ENCODE measurements around the gene EXO1.
"Not testable (repeated sequence)": the region's sequence is repeated elsewhere in the genome, so short reads cannot be mapped to it uniquely, and the experiment has no call there.

EXO1 gene

DNA sequence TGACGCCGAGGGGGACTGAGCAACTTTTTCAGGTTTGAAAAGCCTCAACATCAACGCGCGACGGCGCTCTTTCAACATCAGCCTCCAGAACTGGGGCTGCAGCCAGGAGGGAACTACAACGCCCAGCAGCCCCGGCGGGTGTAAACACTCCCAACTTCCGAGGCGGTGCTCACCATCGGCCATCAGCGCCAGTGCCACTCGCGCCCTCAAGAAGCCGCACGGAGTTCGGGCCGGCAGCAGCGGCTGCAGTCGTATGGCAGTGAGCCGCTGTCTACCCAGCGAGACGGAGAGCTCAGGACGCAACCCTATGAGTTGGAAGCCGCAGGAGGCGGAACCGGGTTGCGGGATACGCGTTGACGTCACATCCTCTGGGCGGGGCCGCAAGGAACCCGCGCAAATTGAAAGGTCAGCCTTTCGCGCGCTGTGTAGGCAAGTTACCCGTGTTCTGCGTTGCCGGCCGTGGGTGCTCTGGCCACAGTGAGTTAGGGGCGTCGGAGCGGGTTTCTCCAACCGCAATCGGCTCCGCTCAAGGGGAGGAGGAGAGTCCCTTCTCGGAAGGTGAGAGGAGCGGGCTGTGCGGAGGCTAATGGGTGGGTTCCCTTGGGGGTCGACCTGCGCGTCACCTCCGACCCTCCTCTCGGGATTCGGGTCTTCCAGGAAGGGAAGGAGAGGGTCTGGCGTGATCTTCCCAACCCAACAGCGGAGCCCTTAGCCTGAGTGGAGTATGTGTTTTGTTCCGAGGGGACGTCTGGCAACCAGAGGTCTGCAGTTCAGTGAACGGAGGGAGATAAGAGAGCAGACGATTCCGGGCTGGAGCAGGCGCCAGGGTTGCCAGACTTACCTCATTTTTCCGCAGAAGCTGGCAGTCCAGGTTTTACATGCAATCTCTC lies at the start of gene EXO1:
Gene EXO1 (plus strand): TSS at position 409 of the 890 bp plus-strand sequence. CDS start 2,222 bp downstream, outside the sequence.
- peak; percentile 92 for DNase-seq

DNA sequence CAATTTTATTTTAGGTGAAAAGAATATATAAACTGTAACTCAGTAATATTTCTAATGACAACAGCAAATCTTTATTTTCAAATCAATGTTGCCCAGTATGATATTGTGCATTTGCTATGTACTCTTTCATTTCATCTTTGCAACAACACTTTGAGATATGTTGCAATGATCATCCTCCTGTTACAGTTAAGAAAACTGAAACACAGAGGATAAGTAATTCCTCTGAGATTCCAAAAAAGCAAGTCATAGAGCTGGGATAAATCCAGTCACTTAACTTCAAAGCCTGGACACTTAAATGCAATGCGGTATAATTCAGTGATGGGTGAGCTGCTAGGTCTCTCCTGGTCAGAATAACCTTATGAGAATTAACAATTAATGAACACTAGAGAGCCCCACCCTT lies 48.6 kb upstream of the EXO1 start:
- DNase-seq = no peak

DNA sequence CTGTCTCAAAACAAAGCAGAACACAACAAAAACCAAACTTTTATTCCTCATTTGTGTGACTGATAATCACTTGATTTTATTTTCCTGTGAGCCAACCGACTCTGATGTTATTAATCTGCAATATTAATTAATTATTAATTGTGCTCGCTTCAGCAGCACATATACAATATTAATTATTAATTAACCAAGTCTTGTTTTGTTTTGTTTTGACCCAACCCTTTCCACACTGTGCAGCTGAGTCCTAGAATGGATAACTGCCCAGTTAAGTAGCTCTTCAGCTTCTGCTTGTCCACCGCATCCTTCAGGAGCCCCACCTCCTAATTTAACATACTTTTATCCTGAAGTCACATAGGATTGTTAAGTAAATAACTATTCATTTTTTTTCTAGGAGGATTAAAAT lies 47.4 kb upstream of the EXO1 start:
- DNase-seq = no peak

DNA sequence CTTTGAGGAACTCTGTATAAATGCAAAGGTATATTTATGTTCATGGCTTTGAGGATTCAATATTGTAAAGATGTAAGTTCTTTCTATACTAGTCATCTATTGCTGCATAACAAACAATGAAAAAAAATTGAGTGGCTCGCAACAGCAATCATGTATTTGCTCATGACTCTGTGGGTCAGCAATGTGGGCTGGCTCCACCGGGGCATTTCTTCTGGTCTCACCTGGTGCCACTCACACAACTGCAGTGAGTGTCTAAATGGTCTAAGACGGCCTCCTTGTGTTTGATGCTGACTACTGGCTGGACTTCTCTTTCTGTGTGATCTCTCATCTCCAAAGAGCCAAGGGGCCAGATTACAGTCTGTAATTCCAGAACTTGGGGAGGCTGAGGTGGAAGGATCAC lies 45.1 kb upstream of the EXO1 start:
- DNase-seq = no peak

DNA sequence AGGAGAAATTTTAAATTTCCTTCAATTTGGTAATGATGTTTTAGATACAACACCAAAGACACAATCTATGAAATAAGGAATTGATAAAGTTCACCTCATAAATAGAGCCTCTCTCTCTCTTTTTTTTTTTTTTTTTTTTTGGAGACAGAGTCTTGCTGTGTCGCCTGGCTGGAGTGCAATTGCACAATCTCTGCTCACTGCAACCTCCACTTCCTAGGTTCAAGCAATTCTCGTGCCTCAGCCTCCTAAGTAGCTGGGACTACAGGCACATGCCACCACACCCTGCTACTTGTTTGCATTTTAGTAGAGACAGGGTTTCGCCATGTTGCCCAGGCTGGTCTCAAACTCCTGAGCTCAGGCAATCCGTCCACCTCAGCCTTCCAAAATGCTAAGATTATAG lies 43.3 kb upstream of the EXO1 start:
- not testable (repeated sequence) for DNase-seq

DNA sequence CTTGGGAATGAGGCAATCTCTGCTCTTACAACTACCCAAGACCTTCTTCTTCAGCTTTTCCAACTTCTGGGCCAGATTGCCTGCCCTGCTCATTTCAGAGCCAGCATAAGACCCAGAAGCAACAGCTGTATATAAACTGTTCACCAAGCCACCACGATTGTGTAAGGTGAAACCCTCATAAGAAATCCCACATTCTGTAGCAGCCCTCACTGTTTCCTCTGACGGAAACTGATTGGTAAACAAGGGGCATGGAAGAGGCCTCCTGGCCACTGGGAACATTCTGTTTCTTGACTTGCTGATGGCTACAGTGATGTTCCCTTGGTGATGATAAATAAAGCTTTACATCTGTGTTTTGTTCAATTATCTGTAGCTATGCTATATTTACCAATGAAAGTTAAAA lies 39.7 kb upstream of the EXO1 start:
- no peak for DNase-seq

DNA sequence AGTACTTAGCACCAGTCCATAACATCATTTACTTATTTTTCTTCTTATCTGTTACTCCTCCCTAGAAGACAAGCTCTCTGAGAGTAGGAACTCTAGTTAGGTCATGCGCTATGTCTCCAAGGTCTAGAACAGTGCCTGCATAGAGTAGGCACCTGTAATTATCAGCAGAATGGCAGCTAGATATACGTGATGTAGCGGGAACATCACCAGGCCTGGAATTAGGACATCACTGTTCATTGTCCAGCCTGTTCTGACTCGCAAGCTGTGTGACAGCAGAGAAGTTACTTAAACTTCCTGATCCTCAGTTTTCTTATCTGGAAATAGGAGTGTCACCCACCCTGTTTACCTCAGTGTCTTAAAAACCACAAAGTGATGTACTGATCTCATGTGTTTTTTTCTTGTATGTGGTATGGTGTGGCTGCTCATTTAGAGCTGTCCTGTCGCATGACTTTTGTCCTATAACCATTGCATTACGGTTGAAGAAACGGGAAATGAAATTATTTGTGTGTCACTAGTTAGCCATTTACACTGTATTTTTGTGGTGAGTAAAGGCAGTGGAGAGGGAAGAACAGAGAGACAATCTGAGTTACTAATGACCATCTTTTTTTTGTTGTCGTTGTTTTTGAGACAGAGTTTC lies 37.1 kb upstream of the EXO1 start:
- DNase-seq = no peak

DNA sequence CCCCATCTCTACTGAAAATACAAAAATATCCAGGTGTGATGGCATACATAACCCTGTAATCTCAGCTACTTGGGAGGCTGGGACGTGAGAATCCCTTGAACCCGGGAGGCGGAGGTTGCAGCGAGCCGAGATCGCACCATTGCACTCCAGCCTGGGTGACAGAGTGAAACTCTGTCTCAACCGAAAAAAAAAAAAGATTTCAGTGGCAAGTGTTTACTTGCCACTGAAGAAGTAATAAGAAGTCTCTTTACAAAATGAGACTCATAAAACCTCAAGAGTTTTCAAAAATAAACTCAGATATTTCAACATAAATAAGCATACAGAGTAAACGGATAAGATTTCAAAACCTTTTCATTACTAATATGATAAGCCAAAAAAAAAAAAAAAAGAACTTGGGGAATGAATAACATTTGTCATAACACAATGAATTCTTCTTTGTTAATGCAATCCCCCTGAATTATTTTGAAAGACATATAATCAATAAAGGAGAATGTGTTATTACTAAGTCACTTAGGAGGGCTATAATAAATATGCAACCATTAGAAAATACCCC lies 34.2 kb upstream of the EXO1 start:
- DNase-seq = no peak

DNA sequence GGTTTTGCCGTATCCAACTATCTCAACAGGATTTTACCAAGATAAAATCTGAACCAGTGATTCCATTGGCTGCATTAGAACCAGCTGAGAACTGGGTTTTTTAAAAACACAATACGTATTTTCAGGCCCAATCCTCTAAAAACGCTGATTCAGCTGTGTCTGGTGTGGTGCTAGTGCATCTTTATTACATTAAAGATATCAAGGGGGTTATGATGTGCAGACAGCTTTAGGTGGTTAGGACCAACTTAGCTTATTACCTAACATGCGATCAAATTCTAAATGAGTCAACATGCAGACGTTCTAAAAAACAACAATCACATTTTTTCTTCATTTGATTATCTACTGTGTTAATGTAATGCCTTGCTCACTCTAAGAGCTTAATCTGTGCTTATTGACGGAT lies 32.0 kb upstream of the EXO1 start:
- no peak for DNase-seq

DNA sequence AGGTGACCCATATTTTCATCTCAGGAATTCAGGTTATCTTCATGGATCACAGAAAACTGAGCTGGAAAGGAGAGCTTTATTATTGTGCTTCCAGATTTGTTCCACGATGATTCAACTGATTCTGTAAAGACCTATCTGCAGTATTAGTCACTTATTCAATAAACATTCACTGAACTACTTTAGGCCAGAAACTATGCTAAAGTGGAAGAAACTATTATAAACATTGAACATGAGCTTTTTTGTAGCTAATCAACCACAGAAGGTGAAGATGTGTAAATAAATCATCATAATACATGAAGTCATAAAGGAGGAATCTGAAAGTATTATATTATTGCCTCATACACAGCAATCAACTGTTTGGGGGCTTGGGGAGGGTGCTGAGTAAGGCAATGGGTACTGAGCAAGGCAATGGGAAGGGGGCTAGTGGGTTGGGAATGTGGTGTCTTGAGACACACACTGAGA lies 30.6 kb upstream of the EXO1 start:
- DNase-seq = no peak

DNA sequence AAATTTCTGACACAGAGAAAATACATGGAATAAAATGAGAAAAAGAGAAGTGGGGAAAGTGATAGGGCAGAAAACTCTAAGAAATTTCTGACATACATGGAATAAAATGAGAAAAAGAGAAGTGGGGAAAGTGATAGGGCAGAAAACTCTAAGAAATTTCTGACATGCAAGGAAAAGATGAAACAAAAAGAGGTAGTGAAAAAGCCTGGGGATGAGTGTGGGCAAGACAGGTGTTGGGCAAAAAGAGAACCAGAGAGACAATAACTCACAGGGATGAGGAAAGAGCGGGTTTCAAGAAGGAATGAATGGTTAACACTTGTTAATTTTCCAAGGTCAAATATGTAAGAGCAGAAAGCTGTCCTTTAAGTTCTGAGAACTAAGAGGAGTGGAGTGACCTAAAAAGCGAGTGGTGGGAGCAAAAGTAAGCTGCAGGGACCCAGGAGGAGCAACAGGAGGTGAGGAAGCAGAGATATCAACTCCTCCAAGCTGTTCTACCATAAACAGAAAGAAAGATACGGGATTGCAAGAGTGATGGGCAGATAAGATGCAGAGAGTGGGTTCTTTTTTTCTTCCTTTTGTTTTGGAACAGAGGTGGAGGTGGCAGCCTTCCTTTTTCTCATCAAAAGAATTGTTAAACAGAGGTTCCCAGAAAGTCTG lies 29.9 kb upstream of the EXO1 start:
- no peak for DNase-seq

DNA sequence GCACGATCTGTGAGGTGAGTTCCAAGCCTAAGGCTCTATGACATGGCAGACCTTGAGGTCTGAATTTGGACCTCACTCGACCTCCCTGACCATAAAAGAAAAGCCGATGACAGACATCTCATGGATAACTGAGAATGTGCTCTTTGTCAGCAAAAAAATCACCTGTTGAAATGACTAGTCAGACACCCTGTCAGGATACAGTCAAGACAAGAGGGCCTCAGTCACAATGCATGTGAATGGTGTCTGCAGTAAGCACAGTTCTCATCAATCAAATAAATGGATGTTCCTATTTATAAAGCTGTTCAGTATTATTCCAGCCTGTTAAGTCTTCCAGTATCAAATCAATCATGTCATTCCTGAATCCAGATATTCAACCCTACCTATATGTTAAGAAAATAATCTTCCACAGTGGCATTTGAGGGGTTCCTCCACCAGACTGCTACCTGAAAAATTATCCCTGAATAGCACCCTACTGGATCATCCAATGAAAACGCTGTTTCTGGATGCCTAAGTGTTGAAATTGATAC lies 28.6 kb upstream of the EXO1 start:
- DNase-seq = no peak

DNA sequence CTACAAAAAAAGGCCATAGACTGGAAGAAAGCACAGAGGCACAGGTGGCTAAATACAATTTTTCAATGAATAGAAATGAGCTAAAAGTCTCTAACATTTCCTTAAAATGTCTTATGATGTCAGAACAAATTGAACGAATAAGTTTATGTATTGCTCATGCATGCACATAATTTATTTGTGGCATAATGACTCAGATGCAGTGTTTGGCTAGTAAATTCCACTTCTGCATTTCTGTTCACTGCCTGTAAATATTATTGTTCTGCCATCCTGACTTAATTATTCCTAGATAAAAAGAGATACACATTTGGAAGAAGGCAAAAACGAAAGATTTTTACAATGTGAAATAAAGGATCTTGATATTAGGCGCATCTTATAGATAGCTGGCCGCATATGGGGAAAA lies 26.6 kb upstream of the EXO1 start:
- DNase-seq = no peak

DNA sequence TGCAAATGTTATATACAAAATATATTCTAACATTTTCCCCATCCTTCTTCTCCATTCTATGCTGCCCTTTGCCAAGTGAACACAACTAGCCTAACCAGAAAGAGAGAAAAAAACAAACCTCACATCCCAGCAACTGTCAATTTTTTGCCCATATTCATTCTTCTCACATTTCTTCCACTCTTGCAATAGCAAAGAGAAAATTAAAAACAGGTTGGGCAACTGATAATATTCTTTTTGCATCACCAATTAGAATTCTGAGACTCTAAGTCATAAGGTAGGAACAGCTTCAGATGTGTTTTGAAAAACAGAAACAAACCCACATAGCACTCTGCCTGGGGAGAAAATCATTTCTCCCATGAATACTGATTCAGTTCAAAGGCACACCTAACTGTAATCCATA lies 25.2 kb upstream of the EXO1 start:
- DNase-seq = no peak

DNA sequence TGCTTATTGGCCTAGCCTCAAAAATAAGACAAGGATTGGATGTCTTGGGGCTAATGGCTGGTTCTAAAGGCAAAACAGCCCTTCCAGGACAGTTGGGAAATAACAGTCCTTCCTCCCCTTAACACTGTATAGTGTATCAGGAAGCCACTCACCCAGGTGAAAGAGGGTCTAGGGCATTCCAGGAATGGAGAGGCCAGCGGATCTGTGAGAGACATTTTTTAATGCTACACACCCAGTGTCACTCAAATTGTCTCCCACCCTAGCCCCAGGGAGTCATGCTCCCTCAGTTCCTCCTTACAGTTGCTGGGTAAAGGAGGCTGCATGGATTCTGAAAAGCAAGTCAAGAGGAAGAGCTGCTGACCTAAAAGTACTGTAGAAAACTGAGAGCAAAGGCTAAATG lies 24.1 kb upstream of the EXO1 start:
- DNase-seq = no peak

DNA sequence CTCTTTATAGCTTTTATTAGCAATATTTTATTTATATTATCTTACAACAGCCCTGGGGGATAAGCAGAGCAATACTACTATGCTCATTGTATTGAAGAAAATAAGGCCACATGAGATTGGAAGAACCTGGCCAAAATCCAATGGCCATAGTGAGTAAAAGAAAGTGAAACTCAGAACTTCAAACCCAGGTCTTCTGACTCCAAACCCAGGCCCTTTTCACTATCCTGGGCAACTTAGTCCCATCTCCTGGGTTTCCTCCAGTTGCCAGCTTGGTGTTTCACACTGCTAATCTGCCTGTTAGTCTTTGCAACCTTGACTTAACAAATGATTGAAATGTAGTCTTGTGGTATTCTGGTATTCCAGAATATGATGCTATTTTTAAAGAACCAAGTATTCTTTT lies 22.4 kb upstream of the EXO1 start:
- DNase-seq = no peak

DNA sequence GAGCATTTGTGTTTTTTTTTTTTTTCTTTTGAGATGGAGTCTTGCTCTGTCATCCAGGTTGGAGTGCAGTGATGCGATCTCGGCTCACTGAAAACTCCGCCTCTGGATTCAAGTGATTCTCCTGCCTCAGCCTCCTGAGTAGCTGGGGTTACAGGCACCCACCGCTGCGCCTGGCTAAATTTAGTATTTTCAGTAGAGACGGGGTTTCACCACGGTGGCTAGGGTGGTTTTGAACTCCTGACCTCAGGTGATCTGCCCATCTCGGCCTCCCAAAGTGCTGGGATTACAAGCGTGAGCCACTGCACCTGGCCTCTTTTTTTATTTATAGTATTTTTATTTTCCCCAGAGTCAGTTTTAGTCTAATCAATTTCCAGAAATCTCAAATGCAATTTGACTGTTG lies 21.4 kb upstream of the EXO1 start:
- DNase-seq = not testable (repeated sequence)

DNA sequence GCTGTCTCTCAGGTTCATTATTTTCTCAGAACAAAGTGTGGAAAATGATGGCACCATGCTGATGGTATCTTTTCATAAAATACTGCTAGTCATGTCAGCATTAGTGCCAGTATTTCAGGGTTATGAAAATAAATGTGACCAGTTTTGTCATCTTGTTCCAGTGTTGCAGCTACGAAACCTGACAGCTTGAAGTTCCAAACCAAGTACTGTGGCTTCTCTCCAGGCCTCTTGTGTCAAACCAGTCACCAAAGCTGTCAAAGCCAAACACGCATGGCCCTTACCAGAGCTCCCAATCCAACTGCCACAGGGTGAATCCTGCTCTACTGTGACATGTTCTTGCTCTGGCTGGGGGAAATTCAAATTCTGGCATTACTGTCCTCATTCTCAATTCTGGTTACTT lies 20.7 kb upstream of the EXO1 start:
- no peak for DNase-seq

DNA sequence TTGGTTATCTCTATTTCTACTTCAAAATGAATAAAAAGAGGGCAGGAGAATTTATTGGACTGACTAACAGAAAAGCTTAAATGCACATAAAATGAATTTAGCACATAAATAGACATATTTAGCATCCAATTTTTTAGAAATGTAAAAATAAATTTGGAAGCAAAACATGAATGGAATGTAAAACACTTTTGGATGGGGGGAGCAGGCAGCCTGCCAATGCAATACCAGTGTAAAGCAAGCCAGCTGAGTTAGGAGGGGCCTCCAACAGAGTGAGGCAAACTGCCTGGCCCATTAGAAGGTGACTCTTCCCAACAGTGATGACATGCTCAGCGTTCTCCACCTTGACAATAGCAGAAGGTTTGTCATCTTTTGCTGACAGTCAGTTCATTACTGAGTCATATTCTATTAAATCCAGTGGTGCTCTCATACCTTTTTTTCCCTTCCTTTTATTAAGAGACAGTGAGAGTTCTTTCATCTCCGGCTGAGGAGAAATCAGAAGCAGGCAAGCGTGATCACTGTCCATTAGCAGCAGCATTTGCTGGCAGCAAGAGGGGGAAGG lies 19.5 kb upstream of the EXO1 start:
- no peak for DNase-seq

DNA sequence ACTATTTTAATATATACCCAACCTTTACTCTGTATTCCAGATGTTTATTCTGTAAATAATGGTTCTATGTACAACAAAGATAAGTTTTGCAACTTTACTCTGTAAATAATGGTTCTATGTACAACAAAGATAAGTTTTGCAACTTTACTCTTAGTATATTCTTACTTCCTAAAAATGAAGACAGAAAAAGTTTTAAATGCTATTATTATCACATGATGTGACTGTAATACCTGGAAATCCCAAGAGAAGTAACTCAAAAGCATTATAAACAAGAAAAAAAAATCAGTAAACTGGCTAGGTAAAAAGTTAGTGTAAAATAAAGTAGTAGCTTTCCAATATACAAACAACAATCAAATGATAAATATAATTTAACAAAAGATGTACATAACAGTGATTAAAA lies 18.5 kb upstream of the EXO1 start:
- DNase-seq = no peak

DNA sequence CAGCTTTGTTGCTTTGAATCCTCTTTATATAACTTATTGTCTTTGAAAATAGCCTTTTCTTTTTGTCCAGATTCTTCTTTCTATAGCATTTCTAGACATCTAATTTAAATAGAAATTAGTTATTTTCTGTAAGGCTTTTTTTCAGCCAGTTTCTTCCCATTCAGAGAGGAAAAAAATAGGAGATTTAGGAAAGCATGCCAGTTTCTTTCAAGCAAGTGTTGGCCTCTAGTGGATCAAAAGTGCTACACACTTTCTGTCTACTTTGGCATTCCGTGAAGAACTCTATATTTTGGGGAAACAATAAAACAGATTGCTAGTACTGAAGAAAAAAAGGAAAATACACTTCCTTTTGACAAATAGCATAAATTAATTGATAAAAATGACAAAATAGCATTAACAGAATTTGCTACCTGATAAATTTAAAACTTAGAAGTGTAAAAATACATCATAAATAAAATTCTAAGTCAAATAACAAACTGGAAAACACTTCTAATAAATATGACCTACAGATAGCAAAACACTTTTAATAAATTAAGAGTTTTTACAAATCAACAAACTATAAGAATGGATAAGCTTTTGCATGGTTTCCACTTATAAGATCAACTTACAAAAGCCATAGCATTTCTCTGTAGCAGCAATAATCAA lies 13.1 kb upstream of the EXO1 start:
- no peak for DNase-seq

DNA sequence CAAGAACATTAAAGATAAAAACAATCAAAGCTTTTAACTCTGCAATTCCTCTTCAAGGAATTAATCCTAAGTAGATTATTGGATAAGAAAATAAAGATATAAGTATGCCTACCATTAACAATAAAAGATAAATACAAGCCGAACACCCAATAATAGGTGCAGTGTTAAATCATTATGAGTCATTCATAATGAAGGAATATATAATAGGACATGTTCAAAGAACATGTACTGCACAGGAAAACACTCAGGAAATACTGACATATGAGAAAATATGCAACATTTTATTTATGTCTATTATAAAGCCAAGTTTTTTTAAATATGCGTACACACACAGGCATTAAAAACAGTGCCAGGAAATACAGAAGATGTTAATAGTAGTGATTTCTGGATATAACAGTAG lies 11.1 kb upstream of the EXO1 start:
- DNase-seq = no peak

DNA sequence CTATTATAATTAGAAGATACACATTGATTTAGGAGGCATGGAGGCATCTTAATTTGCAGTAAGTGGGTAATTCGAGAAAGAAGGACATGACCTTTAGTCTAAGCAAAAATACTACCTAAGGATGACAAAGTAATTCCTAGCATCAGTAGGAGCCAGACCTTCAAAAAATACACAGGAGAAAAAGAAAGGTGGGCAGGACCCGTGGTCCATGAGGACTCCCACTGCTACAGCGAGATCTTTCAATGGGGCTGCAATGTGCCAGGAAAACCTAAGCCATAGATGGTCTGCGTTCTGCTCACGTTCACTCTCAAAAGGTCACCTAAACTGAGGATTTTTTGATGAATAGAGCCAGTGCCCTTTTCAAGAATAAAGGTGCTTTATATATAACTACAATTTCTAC lies 10.6 kb upstream of the EXO1 start:
- no peak for DNase-seq

Measured in DMS79 (cell line).